Activated CD4-positive, alpha-beta T cell treated with anti-CD3 and anti-CD28 coated beads, Interleukin-2, Interleukin-4, amounts not matched to agents 100 ng/mL and 50 ng/mL, durations not matched to agents 16 hours and 8 hours (primary cell): Measurements from ENCODE around the gene RPL37A.

Experiments
- DNase-seq: peaks from one replicate; pipeline ENCODE4 v3.0.0-alpha.2; 2020; ENCODE audit warnings: low spot score

The RPL37A gene

DNA sequence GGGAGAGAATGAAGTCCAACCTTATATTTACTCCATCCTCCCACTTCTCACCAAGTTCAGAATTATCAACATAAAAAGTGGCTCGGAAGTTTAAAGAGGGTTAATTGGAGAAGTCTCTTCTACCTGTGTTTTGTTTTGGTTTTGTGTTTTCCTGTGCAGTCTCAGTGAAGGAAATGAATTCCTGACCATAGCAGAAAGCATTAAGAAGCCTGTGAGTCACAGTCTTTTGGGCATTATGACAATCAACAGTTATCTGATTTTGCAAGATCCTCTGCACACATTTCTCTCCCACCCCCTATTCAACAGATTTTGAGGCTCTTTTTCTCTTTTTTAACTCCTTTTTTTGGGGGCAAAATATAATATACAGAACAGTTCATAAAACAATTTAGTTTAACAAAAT is 8.6 kb upstream of the RPL37A start:
- DNase-seq, result no peak

DNA sequence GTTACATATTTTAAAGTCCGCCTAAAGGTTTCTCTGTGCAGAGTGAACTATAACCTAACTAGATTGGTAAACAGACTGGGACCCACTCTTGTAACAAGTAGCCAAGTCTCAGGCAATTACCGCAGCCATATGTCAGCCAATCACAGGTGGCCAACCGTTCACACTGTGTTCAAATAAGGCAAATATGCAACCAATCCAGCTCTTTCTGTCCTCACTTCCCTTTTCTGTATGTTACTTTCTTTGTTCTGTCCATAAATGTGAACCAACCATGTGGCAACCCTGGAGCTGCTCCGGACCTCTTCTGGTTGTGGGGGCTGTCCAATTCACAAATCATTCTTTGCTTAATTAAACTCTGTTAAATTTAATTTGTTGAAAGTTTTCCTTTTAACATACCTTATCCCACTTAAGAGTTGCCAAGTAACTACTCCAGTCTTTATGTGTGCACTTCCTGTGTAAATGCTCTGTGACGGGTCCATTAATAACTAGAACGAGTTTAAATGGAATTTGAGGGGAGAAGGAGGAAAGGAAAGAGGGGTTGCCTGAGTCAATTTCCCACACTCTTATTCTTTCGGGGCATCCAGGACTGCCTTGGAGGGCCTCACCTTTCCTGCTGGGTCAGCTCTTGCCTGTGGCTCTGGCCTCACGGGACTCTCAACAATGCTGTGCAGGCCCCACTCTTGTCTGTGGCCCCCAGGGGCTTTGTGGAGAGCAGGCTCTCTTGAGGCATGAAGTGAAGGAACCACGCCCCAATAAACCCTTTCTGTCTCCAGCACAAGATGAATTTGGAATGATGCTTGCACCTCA is 6.6 kb upstream of the RPL37A start:
- DNase-seq, result no peak

DNA sequence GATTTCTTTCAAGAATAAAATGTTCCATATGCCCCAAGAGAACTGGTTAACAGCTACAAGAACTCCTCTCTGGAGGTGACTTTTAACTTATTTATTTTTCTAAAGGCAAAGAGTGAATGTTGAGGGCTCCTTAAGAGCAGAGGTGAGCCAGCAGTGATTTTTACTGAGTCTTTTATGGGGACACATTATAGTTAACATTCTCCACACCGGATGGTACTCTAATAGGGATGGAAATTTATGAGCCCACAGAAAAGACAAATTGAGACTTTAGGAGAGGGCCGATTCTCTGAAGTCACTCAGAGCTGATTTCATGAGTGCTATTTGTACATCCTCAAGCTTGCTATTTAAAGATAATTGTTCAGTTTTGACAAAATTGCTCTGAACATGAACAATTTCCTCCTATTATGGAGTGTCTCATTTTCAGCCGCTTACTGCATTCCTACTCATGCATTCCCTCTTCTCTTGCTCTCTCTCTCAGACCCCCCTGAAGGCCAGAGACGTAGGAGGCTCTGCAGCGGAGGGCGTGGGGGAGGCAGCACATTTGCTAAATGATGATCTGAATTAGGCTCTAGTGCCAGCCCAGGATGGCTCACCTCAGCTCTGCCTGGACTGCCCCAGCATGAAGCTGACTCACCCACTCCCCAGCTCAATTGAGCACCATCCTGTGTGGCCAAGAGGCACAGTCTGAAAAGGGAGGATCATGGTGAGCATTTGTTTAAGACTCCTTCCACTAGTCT is 5.9 kb upstream of the RPL37A start:
- DNase-seq, result no peak

DNA sequence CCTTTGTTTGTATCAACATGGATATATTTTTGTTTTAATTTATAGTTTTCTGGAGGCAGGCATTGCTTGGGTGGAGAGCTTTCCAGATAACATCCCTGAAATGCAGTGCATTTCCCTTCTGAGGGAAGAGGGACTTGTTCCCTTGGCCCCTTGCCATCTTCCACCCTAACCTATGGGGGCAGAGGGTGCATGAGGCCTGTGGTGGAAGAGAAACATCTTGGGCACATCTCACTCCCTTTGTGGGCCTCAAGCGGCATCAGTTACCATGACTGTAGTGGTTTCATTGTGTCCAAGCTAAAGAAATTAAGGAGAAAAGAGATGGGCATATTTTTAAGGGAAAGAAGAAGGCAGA is 5.3 kb upstream of the RPL37A start:
- DNase-seq, result no peak

DNA sequence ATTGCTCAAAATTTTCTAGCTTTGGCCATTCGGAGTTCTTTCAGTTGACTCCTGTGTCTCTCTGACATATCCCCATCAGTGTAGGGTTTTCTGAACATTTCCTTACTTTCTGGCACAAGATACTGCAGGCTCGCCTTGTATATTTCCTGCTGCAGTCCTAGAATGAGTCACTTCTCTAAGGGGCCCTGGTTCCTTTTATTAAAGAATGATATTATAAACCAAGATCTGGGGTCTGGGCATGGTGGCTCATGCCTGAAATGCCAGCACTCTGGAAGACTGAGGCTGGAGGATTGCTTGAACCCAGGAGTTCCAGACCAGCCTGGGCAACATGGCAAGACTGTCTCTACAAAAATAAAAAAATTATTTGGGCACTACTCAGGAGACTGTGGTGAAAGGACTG is 3.0 kb upstream of the RPL37A start:
- no peak for DNase-seq

DNA sequence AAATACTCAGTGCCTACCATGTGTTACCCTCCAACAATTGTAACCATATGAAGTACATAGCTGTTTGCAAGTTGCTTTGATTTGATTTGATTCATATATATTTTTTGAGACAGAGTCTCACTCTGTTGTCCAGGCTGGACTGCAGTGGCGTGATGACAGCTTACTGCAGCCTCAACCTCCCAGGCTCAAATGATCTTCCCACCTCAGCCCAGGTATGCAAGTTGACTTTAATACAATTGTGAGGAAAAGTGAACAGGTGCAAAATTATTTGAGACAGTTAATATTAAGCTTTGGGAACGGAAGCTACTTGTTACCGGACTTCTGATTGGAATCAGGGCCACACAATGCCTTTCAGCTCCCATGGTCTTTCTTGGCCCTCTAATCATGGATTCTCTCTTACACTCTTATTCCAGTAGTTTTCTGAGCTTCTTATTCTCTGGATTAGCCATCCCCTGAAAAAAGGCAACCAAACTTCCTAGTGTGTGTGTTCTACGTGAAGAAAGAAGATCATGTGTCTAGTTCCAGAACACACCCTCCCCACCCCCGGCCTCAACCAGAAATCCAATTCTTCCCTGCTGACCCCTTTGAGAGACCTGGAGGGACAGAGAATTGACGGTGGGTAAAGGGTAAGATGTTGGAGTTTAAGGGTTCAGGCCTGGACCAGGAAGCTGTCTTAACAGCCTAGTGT is 1.1 kb upstream of the RPL37A start:
- DNase-seq, result no peak

DNA sequence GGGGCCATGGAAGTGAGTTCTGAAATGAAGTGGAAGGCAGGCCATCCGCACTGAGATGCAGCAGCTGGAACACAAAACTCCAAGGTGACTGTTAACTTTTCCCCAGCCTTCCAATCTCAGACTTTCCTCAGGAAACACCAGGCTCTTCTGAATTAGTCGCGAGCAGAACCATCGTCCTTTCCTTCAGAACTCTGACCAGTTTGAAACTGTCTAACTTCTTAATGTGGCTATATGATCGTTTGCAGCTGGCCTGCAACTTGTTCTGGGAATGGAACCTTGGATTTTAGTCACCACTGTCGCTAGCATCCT is 620 bp upstream of the RPL37A start:
- no peak for DNase-seq

DNA sequence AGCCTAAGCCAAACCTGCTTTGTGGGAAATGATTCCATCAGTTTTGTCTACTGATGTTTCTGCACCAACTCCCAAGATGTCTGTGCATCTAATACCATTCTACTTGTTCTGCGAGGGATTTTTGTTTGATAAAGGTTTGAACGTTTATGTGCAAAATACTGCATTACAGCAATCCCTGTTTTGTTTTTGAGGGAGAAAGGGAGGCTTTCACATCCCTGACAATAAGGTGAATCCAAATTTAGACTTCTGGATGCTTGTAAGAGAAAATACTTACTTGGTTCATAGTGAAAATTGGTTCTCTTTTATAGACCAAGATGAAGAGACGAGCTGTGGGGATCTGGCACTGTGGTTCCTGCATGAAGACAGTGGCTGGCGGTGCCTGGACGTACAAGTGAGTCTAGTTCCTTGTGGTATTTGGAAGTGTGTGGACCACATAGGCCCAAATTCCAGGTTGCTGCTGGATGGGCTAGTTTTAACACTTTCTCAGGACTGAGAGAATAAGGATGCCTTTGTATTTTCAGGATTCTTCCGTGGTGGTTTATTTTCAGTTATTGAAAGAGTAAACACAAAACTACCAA is 1.1 kb downstream of the RPL37A start:
- no peak for DNase-seq

DNA sequence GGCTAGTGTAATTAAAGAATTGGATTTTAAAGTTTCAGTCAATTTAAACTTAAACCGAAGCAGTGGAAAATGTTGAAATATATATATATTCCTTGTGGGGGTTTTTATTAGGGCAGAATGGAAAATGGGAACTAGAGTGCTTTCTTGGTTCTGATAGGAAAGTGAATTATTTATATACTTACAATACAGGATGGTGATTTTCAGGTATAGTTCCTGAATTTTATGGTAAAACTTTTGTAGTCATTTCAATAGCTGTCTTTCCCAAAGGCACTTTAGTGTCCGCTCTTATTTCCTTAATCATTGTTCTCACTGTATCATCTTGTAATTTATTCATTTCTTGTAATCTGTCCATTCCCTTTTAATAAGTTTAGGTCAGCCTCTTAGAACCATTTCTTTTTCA is 1.9 kb downstream of the RPL37A start:
- DNase-seq, result no peak

DNA sequence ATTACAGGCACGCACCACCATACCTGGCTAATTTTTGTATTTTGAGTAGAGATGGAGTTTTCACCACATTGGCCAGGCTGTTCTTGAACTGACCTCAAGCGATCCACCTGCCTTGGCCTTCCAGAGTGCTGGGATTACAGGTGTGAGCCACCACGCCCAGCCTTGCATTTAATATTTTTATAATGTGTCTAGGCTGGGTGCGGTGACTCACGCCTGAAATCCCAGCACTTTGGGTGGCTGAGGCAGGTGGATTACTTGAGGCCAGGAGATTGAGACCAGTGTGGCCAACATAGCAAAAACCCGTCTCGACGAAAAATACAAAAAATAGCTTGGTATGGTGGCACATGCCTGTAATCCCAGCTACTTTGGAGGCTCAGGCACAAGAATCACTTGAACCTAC is 3.2 kb downstream of the RPL37A start:
- DNase-seq, result no peak

DNA sequence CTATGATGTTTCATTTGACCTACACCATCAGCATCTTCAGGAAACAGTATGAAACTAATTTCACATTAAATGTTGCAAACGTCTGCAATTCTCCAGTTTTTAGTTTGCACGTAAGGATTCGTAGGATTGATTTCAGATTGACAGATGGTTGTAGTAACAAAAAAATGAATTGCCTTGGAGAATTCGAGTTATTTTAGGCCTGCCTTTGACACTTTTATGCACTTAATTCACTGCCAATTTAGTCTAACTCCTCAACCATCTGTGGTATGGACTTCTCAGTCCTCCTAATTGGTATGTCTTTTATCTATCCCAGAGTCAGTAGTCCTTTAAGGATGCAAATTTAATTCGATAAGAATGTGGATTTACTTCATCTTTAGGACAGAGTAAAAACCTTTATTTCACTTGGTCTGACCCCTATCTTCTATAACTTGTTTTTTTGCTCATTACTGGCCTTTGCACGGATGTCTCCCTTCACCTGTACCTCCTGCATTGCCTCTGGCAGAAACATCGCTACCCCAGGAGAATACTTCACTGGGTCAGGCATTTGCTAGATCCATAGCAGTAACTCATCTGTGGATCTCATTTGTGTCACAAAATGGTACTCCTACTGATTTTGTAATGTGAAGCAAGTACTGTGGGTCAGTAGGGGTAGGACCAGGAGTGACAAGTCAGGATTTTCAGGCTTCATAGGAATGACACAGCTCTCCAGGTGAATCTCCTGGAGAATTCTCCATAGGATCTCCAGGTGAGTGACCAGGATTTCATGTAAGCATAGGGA is 3.9 kb downstream of the RPL37A start:
- DNase-seq, result no peak

DNA sequence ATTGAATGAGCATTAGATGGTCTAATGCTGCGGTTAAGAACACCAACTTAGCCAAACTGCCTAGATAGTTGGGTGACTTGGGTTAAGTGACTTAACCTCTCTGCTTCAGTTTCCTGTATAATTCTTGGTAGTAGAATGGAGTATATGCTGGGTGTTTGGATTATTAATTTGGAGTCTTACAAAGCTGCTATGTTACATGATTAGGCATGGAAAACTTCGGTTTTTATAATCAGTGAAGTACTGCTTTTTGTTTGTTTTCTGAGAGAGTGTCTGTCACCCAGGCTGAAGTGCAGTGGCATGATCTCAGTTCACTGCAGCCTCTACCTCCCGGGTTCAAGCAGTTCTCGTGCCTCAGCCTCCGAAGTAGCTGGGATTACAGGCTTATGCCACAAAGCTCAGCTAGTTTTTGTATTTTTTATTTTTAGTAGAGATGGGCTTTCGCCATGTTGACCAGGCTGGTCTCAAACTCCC is 4.5 kb downstream of the RPL37A start:
- DNase-seq, result no peak

DNA sequence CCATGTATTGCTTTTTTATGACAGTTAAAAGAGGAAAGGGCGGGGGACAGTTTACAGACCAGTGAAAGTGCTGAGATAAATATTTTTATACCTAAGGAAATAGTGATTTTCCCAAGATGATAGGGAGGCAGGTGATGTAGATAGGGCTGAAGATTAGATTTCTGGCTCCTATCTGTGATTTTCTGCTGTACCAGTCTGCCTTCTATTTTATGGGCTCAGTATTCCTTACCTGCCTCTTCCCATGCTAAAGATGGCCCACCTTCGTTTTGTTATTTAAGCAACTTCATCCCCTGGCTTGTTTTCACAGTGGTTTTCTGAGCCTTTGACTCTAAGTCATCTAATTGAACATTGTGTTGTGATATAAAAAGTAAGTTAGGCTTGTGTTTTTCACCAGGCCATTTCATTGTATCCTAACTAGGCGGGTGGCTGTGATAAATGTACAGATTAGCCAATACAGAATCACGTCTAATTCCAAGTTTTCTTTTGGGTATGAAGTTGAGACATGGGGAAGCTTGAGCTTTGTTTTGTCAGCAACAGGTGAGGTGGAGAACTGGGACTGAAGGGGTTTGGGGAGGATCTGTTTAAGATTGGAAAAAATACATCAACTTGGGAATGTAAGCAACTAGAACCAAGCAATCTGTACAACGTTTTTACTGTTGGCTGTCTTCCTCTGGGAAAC is 5.2 kb downstream of the RPL37A start:
- no peak for DNase-seq

DNA sequence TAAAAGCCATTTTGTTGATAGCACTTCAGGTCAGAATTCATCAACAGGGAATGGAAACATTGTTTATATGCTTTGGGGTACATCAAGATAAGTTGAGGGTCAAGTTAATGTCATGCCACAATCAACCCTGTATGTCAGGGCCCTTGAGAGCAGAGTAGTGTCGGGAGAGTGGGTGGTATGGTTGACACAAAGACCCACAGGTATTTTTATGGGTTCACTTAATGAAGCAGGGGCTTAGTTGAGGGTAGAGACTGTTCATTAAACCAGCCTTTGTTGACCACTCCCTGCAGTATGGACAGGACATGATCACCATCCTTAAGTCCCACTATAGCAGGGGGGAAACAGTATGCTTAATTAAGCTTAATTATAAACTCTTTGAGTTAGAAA is 5.7 kb downstream of the RPL37A start:
- DNase-seq, result no peak

DNA sequence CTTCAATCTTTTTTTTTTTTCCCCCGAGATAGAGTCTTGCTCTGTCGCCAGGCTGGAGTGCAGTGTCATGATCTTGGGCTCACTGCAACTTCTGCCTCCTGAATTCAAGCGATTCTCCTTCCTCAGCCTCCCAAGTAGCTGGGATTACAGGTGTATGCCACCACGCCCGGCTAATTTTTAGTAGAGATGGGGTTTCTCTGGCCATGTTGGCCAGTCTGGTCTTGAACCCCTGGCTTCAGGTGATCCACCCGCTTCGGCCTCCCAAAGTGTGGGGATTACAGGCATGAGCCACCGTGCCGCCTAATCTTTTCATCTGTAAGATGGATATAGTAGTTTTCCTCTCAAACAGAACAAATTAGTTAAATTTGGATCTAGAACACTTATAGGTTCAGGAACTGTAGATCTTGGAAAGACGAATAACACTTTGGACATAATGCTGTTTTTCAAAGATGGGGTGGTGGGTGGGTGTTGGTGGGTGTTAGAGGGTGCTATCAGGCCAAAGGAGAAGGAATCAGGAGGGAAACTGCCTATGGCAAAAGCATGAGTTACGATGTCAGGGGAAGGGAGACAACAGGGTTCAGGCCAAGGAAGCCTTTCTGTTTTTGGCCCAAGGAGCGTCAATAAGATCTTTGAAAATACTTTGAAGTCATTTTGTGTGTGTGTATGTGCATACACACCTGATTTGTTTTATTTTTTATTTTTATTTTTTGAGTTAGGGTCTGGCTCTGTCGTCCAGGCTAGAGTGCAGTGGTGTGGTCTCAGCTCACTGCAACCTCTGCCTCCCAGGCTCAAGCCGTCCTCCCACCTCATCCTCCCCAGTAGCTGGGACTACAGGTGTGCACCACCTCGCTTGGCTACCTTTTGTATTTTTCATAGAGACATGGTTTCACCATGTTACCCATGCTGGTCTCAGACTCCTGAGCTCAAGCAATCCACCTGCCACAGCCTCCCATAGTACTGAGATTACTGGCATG is 6.8 kb downstream of the RPL37A start:
- no peak for DNase-seq

DNA sequence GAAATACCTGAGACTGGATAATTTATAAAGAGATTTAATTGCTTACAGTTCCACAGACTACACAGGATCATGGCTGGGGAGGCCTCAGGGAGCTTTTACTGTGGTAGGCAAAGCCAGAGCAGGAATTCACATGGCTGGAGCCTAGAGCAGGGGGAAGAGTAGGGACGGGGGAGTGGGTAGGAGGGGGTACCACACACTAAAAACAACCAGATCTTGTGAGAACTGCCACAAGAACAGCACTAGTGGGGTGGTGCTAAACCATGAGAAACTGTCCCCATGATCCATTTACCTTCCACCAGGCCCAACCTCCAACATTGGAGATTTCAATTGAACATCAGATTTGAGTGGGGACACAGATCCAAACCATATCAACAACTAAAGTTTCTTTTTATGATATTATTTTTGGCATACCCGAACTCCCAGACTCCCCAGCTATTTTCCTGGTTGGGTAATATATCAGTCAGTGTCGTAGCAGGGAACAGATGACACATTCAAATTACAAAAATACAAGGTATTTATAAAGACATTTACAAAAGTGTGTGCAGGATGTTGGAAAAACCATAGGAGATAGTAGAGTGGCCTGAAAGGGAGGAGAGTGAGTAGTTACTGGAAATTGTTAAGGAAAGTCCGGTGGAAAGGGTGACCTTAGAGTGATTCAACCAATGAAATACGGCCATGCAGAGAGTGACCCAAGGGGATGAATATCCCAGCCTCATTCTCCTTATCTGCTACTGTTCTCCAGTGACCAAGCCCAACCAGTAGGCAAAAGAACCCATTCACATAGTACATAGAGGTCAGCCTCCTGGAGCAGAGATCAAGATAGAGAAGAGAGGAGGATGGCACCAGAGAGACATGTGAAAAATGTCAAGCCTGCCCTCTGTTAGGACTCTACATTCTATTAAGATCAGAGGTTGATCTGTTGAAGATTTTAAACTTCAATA is 8.8 kb downstream of the RPL37A start:
- DNase-seq, result no peak

DNA sequence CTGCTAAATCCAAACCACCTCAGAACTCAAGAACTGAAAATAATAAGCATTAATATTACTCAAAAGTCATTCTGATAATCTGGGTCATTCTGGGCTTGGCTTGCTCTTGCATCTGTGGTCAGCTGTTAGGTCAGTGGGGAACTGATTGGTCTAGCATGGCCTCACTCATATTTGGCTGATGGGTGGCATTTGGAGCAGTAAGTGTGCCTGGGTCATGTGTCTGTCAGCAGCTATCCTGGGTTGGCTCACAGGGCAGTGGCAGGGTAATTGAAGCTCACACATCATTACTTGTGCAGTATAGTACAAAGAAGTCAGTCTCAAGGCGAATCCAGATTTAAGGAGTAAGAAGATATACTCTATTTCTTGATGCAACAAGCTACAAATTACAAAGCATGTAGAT is 9.6 kb downstream of the RPL37A start:
- DNase-seq, result no peak

DNA sequence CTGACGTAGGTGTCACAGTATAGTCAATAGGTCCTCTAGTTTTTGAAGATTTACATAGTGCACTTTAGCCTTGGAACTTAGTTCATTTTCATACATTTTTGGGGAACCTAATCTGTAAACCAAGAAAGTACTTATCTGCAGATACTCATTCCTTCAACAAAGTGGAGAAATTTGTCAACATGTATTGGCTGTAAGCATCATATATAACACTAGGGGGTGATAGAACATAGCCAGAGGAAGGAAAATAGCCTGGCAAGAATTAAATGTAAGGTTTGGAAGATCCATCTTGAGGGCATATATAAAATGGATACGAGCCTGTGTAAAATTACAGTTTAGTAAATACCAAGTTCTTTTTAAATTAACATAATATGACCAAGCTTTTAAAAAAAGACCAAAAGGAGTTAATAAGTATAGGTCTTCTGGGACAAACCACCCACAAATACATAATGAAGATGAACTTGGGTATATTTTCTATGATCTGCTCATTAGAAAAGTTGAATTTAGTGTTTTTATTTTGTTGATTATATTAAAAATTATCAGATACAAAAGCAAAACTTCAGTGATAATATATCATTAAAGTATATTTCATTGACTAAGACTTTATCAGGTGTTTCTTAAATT is 18.2 kb downstream of the RPL37A start:
- DNase-seq, result no peak
